H1 (cell line): ENCODE measurements around the gene EWSR1.

ENCODE experiments used
- GTF2F1 ChIP-seq: IDR thresholded peaks from 2 replicates; pipeline ENCODE4 v1.6.1; 2012; ENCODE audit warnings: low read depth, low read length, improper control_type of control experiment, borderline replicate concordance
- POU5F1 ChIP-seq: IDR thresholded peaks from 2 replicates; pipeline ENCODE4 v1.6.1; 2011; ENCODE audit warnings: low read depth, mild to moderate bottlenecking, low read length, moderate library complexity
- SUZ12 ChIP-seq: fragments of 200-600 bp; sonication (generic); IDR thresholded peaks from 2 replicates; pipeline ENCODE4 v1.6.1; 2012; ENCODE audit warnings: mild to moderate bottlenecking, inconsistent platforms, low read length, moderate library complexity, mixed read lengths

DNA sequence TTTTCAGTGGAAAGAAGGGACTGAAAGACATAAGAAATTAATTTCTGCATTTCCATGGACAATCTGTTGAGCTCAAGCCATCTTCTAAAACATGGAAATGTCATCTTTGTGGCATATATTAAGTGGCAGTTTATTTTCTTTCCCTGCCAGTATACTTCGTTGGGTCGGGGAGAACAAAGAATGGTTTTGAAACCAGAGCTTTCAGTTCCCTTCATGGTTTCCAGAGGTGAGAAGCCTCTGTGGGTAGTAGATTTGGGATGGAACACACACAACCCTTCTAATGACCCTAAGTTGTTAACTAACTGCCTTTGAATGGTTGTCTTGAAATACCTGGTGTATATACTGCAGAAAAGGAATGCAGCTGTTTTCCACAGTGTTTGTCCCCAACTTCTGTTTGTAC is 20.8 kb downstream of the EWSR1 start:
- TF ChIP-seq POU5F1 (no peak), GTF2F1 (no peak), SUZ12 (no peak)
